Activated naive CD8-positive, alpha-beta T cell treated with anti-CD3 and anti-CD28 coated beads, Interleukin-2, amount 10 ng/mL, durations not matched to agents 7 days and 5 days (primary cell): ENCODE data around the gene HSD17B10. TPM values are rescaled to one million over a fixed set of nuclear protein-coding genes. Genes with fewer than 3 reads are reported as not detected.
"Not testable (repeated sequence)": the region's sequence is repeated elsewhere in the genome, so short reads cannot be mapped to it uniquely, and the experiment has no call there.

Experiments used
- ATAC-seq: fragments of 150-1000 bp; cut with Tn5 transposase; one replicate; pipeline ENCODE4 v1.10.0; 2021; ENCODE audit warnings: low read depth, moderate library complexity
- POLR2A ChIA-PET: fragments of 350-600 bp; sonication (Branson Sonifier 250); formaldehyde crosslinking; loops from one replicate; lab custom pipeline; 2021; ENCODE audit warnings: antibody characterized with exemption; lab: Charles Lee
- DNase-seq: peaks from one replicate; pipeline ENCODE4 v3.0.0; 2021
- H3K27ac Mint-ChIP-seq: one replicate; pipeline ENCODE4 v1.8.0; 2022; ENCODE audit warnings: mild to moderate bottlenecking, mixed read lengths
- H3K27me3 Mint-ChIP-seq: one replicate; pipeline ENCODE4 v1.8.0; 2022; ENCODE audit warnings: mild to moderate bottlenecking, moderate library complexity, mixed read lengths
- H3K36me3 Mint-ChIP-seq: one replicate; pipeline ENCODE4 v1.8.0; 2021; ENCODE audit warnings: mild to moderate bottlenecking, mixed read lengths
- H3K4me1 Mint-ChIP-seq: one replicate; pipeline ENCODE4 v1.8.0; 2021; ENCODE audit warnings: mixed read lengths
- H3K4me3 Mint-ChIP-seq: one replicate; pipeline ENCODE4 v1.8.0; 2022; ENCODE audit warnings: mild to moderate bottlenecking, moderate library complexity, mixed read lengths
- H3K9me3 Mint-ChIP-seq: one replicate; pipeline ENCODE4 v1.8.0; 2021; ENCODE audit warnings: mixed read lengths
- microRNA-seq: library from miRNA; unstranded; fragments of <30 nt; microRNA quantifications from one replicate; pipeline ENCODE4 v1.2.0, GENCODE V29; 2022
- total RNA-seq, 2 experiments: library from RNA; stranded (reverse); gene quantifications; one replicate each; pipeline ENCODE4 v1.2.3, GENCODE V29; 2021

HSD17B10 gene
- total RNA-seq, 2 experiments from 2014 or later: 64.3 to 68.2 TPM

GRCh38 chrX:53422086-53422860 lies 11.9 kb downstream of the HSD17B10 start, which contains the start of gene SMC1A:
Gene SMC1A, minus strand, starts transcription at chrX:53422654. Its CDS starts 54 bp downstream, at chrX:53422600.
- peak; percentile 89 for DNase-seq
- H3K9me3 Mint-ChIP-seq: no peaks in the 10 kb centered on the region
- H3K27ac Mint-ChIP-seq: peak within 1 kb of the TSS; percentile 92
- H3K27me3 Mint-ChIP-seq: no peaks in the 10 kb centered on the region
- POLR2A ChIA-PET: interaction anchor here (0.6 to 2.8 kb wide), 17 partner anchors 11 to 331 kb away, joined by 3 to 25 read pairs (median 4); partner anchors contain the start of genes HSD17B10 and KDM5C
- peak; percentile 87 for ATAC-seq
- peaks cover 16% of the 10 kb centered on the region for H3K4me1 Mint-ChIP-seq
- no peaks in the 10 kb centered on the region for H3K36me3 Mint-ChIP-seq
- peak within 1 kb of the TSS; percentile 89 for H3K4me3 Mint-ChIP-seq

- H3K9me3 Mint-ChIP-seq: no peaks in the 10 kb centered on the region
- peak; percentile 21 for ATAC-seq
- H3K4me3 Mint-ChIP-seq: peak overlapping the region; percentile 89
- no peaks in the 10 kb centered on the region for H3K36me3 Mint-ChIP-seq
- POLR2A ChIA-PET: interaction anchor here (0.7 to 2.8 kb wide), 12 partner anchors 11 to 263 kb away, joined by 3 to 25 read pairs (median 4); partner anchors contain the start of genes HSD17B10 and KDM5C
- peak overlapping the region; percentile 92 for H3K27ac Mint-ChIP-seq
- peaks cover 16% of the 10 kb centered on the region for H3K4me1 Mint-ChIP-seq
- no peak for DNase-seq
- H3K27me3 Mint-ChIP-seq: no peaks in the 10 kb centered on the region
These were observed 12.4 kb downstream of the HSD17B10 start for GRCh38 chrX:53421772-53422085.

GRCh38 chrX:53421125-53421524 lies 13.0 kb downstream of the HSD17B10 start:
- H3K4me1 Mint-ChIP-seq: peaks cover 16% of the 10 kb centered on the region
- H3K4me3 Mint-ChIP-seq: peak overlapping the region; percentile 89
- POLR2A ChIA-PET: interaction anchor here (0.6 kb wide), 1 partner anchor 585 kb away, joined by 4 read pairs; no protein-coding TSS in a partner anchor
- ATAC-seq: no peak
- H3K9me3 Mint-ChIP-seq: no peaks in the 10 kb centered on the region
- peak overlapping the region; percentile 92 for H3K27ac Mint-ChIP-seq
- DNase-seq: no peak
- no peaks in the 10 kb centered on the region for H3K36me3 Mint-ChIP-seq
- no peaks in the 10 kb centered on the region for H3K27me3 Mint-ChIP-seq

- H3K36me3 Mint-ChIP-seq, H3K9me3 Mint-ChIP-seq, H3K27me3 Mint-ChIP-seq, DNase-seq, ATAC-seq, POLR2A ChIA-PET: not testable (repeated sequence)
- Mint-ChIP-seq H3K4me1 (peaks cover 16% of the 10 kb centered on the region), H3K4me3 (peak overlapping the region; percentile 89), H3K27ac (peak overlapping the region; percentile 92)
These were observed 13.8 kb downstream of the HSD17B10 start for GRCh38 chrX:53420351-53420750.

GRCh38 chrX:53412446-53412845 lies 21.7 kb downstream of the HSD17B10 start:
- DNase-seq: no peak
- Mint-ChIP-seq H3K4me3 (no peak overlapping the region), H3K27ac (no peak overlapping the region), H3K27me3 (no peaks in the 10 kb centered on the region), H3K4me1 (peaks cover under 1% of the 10 kb centered on the region), H3K9me3 (no peaks in the 10 kb centered on the region), H3K36me3 (peaks cover 10% of the 10 kb centered on the region)
- ATAC-seq: no peak
- POLR2A ChIA-PET: no interaction called here

GRCh38 chrX:53403535-53403934 lies 30.6 kb downstream of the HSD17B10 start:
- no peaks in the 10 kb centered on the region for H3K9me3 Mint-ChIP-seq
- H3K27ac Mint-ChIP-seq: no peak overlapping the region
- H3K4me1 Mint-ChIP-seq: no peaks in the 10 kb centered on the region
- H3K27me3 Mint-ChIP-seq: no peaks in the 10 kb centered on the region
- no peak for ATAC-seq
- peaks cover 14% of the 10 kb centered on the region for H3K36me3 Mint-ChIP-seq
- POLR2A ChIA-PET: no interaction called here
- H3K4me3 Mint-ChIP-seq: no peak overlapping the region
- no peak for DNase-seq

GRCh38 chrX:53398216-53398615 lies 36.0 kb downstream of the HSD17B10 start:
- no peak overlapping the region for H3K4me3 Mint-ChIP-seq
- H3K9me3 Mint-ChIP-seq: no peaks in the 10 kb centered on the region
- no peaks in the 10 kb centered on the region for H3K27me3 Mint-ChIP-seq
- no peaks in the 10 kb centered on the region for H3K4me1 Mint-ChIP-seq
- H3K27ac Mint-ChIP-seq: no peak overlapping the region
- ATAC-seq (no peak), DNase-seq (no peak)
- POLR2A ChIA-PET: interaction anchor here (1.5 kb wide), 1 partner anchor 24 kb away, joined by 3 read pairs; no protein-coding TSS in a partner anchor
- peaks cover 13% of the 10 kb centered on the region for H3K36me3 Mint-ChIP-seq

- DNase-seq (no peak), ATAC-seq (no peak)
- Mint-ChIP-seq H3K4me3 (no peak overlapping the region), H3K4me1 (no peaks in the 10 kb centered on the region), H3K36me3 (peaks cover 10% of the 10 kb centered on the region), H3K9me3 (no peaks in the 10 kb centered on the region), H3K27ac (no peak overlapping the region), H3K27me3 (no peaks in the 10 kb centered on the region)
- POLR2A ChIA-PET: no interaction called here
These were observed 38.4 kb downstream of the HSD17B10 start for GRCh38 chrX:53395605-53396298.

- Mint-ChIP-seq H3K4me1 (no peaks in the 10 kb centered on the region), H3K36me3 (peaks cover 5% of the 10 kb centered on the region), H3K27me3 (no peaks in the 10 kb centered on the region), H3K27ac (no peak overlapping the region), H3K4me3 (no peak overlapping the region), H3K9me3 (no peaks in the 10 kb centered on the region)
- ATAC-seq: no peak
- POLR2A ChIA-PET: no interaction called here
- DNase-seq: no peak
These were observed 50.6 kb downstream of the HSD17B10 start for GRCh38 chrX:53383376-53384076.

Small RNA genes within 50 kb of the gene (microRNA-seq; reads per million reads assigned to microRNA genes)
- gene MIR6857: not detected

Other genes with a start within 250 kb of the HSD17B10 start
- 100 to 1,000 TPM in 1 of 2 experiments, 10 to 100 TPM in 1; 97.8 to 108 TPM for gene KDM5C, start 209.2 kb downstream of the HSD17B10 start, total RNA-seq
- gene IQSEC2, start 152.8 kb downstream of the HSD17B10 start, total RNA-seq: under 1 TPM; 0.82 to 0.83 TPM
- 100 to 1,000 TPM; 117 TPM for gene SMC1A, start 11.7 kb downstream of the HSD17B10 start, total RNA-seq
- gene RIBC1, start 11.5 kb downstream of the HSD17B10 start, total RNA-seq: 1 to 10 TPM; 1.2 to 1.4 TPM